Astrocyte of the spinal cord (primary cell): ENCODE data around the gene AADACL4.

Experiments used
- DNase-seq: peaks from one replicate; pipeline ENCODE4 v3.0.0; 2011; ENCODE audit warnings: low read depth, low spot score
- H3K4me3 ChIP-seq: 2 replicates; pipeline ENCODE4 v1.5.1; 2011; ENCODE audit warnings: low read depth, mild to moderate bottlenecking, low read length, moderate library complexity
- CTCF ChIP-seq: IDR thresholded peaks from 2 replicates; pipeline ENCODE4 v1.5.1; 2012; ENCODE audit warnings: low read depth, mild to moderate bottlenecking, low read length, inconsistent platforms
- in situ Hi-C: cut with HindIII; loops from 2 replicates; pipeline ENCODE4 v1.10.0; 2017; ENCODE audit warnings: low sequenced_read_pairs

AADACL4 gene

GRCh38 chr1:12610305-12610935 is 33.5 kb upstream of the AADACL4 start:
- H3K4me3 ChIP-seq, result no peak overlapping the region
- TF ChIP-seq CTCF, result no peak
- no peak for DNase-seq
- in situ Hi-C loops, result no loop called here

- no peak for TF ChIP-seq CTCF
- DNase-seq, result no peak
- in situ Hi-C loops, result no loop called here
- no peak overlapping the region for H3K4me3 ChIP-seq
Measured at GRCh38 chr1:12610941-12611340, 32.9 kb upstream of the AADACL4 start.

GRCh38 chr1:12613180-12613579 is 30.7 kb upstream of the AADACL4 start:
- in situ Hi-C loops, result no loop called here
- DNase-seq, result no peak
- TF ChIP-seq CTCF, result no peak
- no peak overlapping the region for H3K4me3 ChIP-seq

- peak overlapping the region; percentile 82 for H3K4me3 ChIP-seq
- in situ Hi-C loops, result no loop called here
- no peak for DNase-seq
- no peak for TF ChIP-seq CTCF
Measured at GRCh38 chr1:12614402-12615158, 29.3 kb upstream of the AADACL4 start.

GRCh38 chr1:12615159-12615864 is 28.6 kb upstream of the AADACL4 start:
- TF ChIP-seq CTCF, result no peak
- H3K4me3 ChIP-seq, result peak overlapping the region; percentile 82
- in situ Hi-C loops, result no loop called here
- DNase-seq, result no peak

GRCh38 chr1:12615865-12616708 is 27.8 kb upstream of the AADACL4 start:
- in situ Hi-C loops, result no loop called here
- peak overlapping the region; percentile 82 for H3K4me3 ChIP-seq
- DNase-seq, result no peak
- no peak for TF ChIP-seq CTCF
